ENCODE data around the gene KIF14. TPM values are rescaled to one million over a fixed set of nuclear protein-coding genes. Genes with fewer than 3 reads are reported as not detected.

Gene KIF14
- polyA plus RNA-seq, 3 donors: 0.03 to 0.18 (median 0.05) TPM

- Histone ChIP-seq H3K4me3 (replicated peaks in 1 of 3; ENCODE audit: low read depth in 2 of 3, low read length in 3 of 3) (no peak overlapping the region), H3K4me2 (replicated peaks; ENCODE audit: extremely low read depth, low read length, poor library complexity, severe bottlenecking) (no peak overlapping the region), H3K4me1 (ENCODE audit: control insufficient read depth in 1 of 2, insufficient read depth in 2 of 2, low read length in 2 of 2) (peaks cover 12 to 18% of the 10 kb centered on the region in 2 donors), H2AFZ (ENCODE audit: insufficient read depth, low read depth, low read length, poor library complexity, severe bottlenecking) (no peak overlapping the region), H3K27ac (ENCODE audit: low read depth in 1 of 2, low read length in 2 of 2) (peak overlapping the region in 1 of 2 donors; percentile 48), H3K79me2 (ENCODE audit: insufficient read depth, low read length) (no peaks in the 10 kb centered on the region), H3K9ac (ENCODE audit: insufficient read depth, low read length, poor library complexity, severe bottlenecking) (no peak overlapping the region), H3K27me3 (ENCODE audit: control insufficient read depth in 2 of 2, insufficient read depth in 2 of 2, low read length in 2 of 2) (no peaks in the 10 kb centered on the region), H3K36me3 (replicated peaks in 1 of 2; ENCODE audit: control insufficient read depth in 1 of 2, insufficient read depth in 2 of 2, low read length in 2 of 2) (peaks cover 45 to 76% of the 10 kb centered on the region in 2 donors), H3K9me3 (replicated peaks in 1 of 2; ENCODE audit: control insufficient read depth in 1 of 2, insufficient read depth in 1 of 2, low read length in 2 of 2) (no peaks in the 10 kb centered on the region), H4K20me1 (ENCODE audit: insufficient read depth, low read length) (no peaks in the 10 kb centered on the region)
- peak overlapping the region in 2 of 7 donors; percentile 16 to 18 for H3K27ac Mint-ChIP-seq
- no peak for TF ChIP-seq CTCF (IDR thresholded peaks at IDR 0.05)
- H3K36me3 Mint-ChIP-seq: peaks cover 50 to 79% of the 10 kb centered on the region in 2 donors
- no peaks in the 10 kb centered on the region for H3K9me3 Mint-ChIP-seq
- intact Hi-C loops (cut with micrococcal nuclease): no loop called here
- H3K27me3 Mint-ChIP-seq (ENCODE audit: low read depth in 3 of 3): no peaks in the 10 kb centered on the region
- H3K4me1 Mint-ChIP-seq: peaks cover 26% of the 10 kb centered on the region
- H3K4me3 Mint-ChIP-seq: no peak overlapping the region
- no peak for DNase-seq
- WGBS (ENCODE audit: insufficient coverage): 17% methylated on average over 5 of the region's 5 CpGs
These were observed 32.5 kb upstream of the KIF14 start for GRCh38 chr1:200653022-200653462.

- peaks cover 46 to 74% of the 10 kb centered on the region in 2 donors for H3K36me3 ChIP-seq (replicated peaks in 1 of 2; ENCODE audit: control insufficient read depth in 1 of 2, insufficient read depth in 2 of 2, low read length in 2 of 2)
- H3K36me3 Mint-ChIP-seq: peaks cover 46 to 73% of the 10 kb centered on the region in 2 donors
These were observed 31.8 kb upstream of the KIF14 start for GRCh38 chr1:200652378-200652777.

More at GRCh38 chr1:200652378-200652777, 31.8 kb upstream of the KIF14 start:
- Histone ChIP-seq H3K4me1 (ENCODE audit: control insufficient read depth in 1 of 2, insufficient read depth in 2 of 2, low read length in 2 of 2) (peaks cover 12 to 18% of the 10 kb centered on the region in 2 donors), H3K27me3 (ENCODE audit: control insufficient read depth in 2 of 2, insufficient read depth in 2 of 2, low read length in 2 of 2) (no peaks in the 10 kb centered on the region), H3K4me3 (replicated peaks in 1 of 3; ENCODE audit: low read depth in 2 of 3, low read length in 3 of 3) (no peak overlapping the region), H3K27ac (ENCODE audit: low read depth in 1 of 2, low read length in 2 of 2) (no peak overlapping the region), H4K20me1 (ENCODE audit: insufficient read depth, low read length) (no peaks in the 10 kb centered on the region), H3K4me2 (replicated peaks; ENCODE audit: extremely low read depth, low read length, poor library complexity, severe bottlenecking) (no peak overlapping the region), H3K9me3 (replicated peaks in 1 of 2; ENCODE audit: control insufficient read depth in 1 of 2, insufficient read depth in 1 of 2, low read length in 2 of 2) (no peaks in the 10 kb centered on the region), H2AFZ (ENCODE audit: insufficient read depth, low read depth, low read length, poor library complexity, severe bottlenecking) (no peak overlapping the region), H3K79me2 (ENCODE audit: insufficient read depth, low read length) (no peaks in the 10 kb centered on the region), H3K9ac (ENCODE audit: insufficient read depth, low read length, poor library complexity, severe bottlenecking) (no peak overlapping the region)
- TF ChIP-seq CTCF (IDR thresholded peaks at IDR 0.05): no peak
- H3K27ac Mint-ChIP-seq: no peak overlapping the region
- no peaks in the 10 kb centered on the region for H3K27me3 Mint-ChIP-seq (ENCODE audit: low read depth in 3 of 3)
- peaks cover 26% of the 10 kb centered on the region for H3K4me1 Mint-ChIP-seq
- intact Hi-C loops (cut with micrococcal nuclease): no loop called here
- no peak for DNase-seq
- H3K4me3 Mint-ChIP-seq: no peak overlapping the region
- no peaks in the 10 kb centered on the region for H3K9me3 Mint-ChIP-seq
- WGBS (ENCODE audit: insufficient coverage): no CpG with 5 or more reads among the region's 1 CpG

Data from CD14-positive monocyte (primary cell).